B cell (primary cell): ENCODE measurements around the gene TASL. TPM values are rescaled to one million over a fixed set of nuclear protein-coding genes. Genes with fewer than 3 reads are reported as not detected.

Source experiments
- ATAC-seq: fragments of 200-7000 bp; cut with Tn5 transposase; one replicate; pipeline ENCODE4 v1.10.0; 2021; ENCODE audit warnings: low read depth, mild to moderate bottlenecking, moderate number of reproducible peaks, moderate library complexity
- CTCF ChIA-PET: fragments of 350-600 bp; sonication (Branson Sonifier 250); formaldehyde crosslinking; loops from one replicate; lab custom pipeline; 2021; ENCODE audit warnings: antibody characterized with exemption, inconsistent platforms; lab: Charles Lee
- POLR2A ChIA-PET: fragments of 350-600 bp; sonication (Branson Sonifier 250); formaldehyde crosslinking; loops from one replicate; lab custom pipeline; 2021; ENCODE audit warnings: antibody characterized with exemption; lab: Charles Lee
- DNase-seq: peaks from one replicate; pipeline ENCODE4 v3.0.0; 2013
- H2AFZ ChIP-seq: 2 replicates; pipeline ENCODE4 v1.6.1; 2012; ENCODE audit warnings: mild to moderate bottlenecking, low read depth, low read length; ENCODE audit not compliant: insufficient read depth, poor library complexity, severe bottlenecking
- H3K27ac ChIP-seq, 2 donors: 1 replicate in 1 of 2; 2 replicates in 1 of 2; pipeline ENCODE4 v1.5.1; 2012 to 2013; ENCODE audit warnings: low read length in 2 of 2, mild to moderate bottlenecking in 2 of 2, moderate library complexity in 1 of 2
- H3K27me3 ChIP-seq, 4 experiments: fragments of 200-600 bp in 1 of 4; sonication (generic) in 1 of 4; replicated peaks in 1 of 4; 1 replicate in 2 of 4; 2 replicates in 2 of 4; pipeline versions ENCODE4 v1.6.1 to v1.7.0; 2013 to 2016; ENCODE audit warnings: low read length in 3 of 4, mild to moderate bottlenecking in 2 of 4, mixed read lengths in 1 of 4, moderate library complexity in 1 of 4; ENCODE audit not compliant: insufficient read depth in 4 of 4, control insufficient read depth in 3 of 4; ENCODE audit errors: control extremely low read depth in 1 of 4
- H3K36me3 ChIP-seq, 2 experiments: replicated peaks in 1 of 2; 1 replicate in 1 of 2; 2 replicates in 1 of 2; pipeline versions ENCODE4 v1.6.1 to v1.7.1; 2013; ENCODE audit warnings: low read length in 1 of 2; ENCODE audit not compliant: insufficient read depth in 2 of 2, control insufficient read depth in 1 of 2; ENCODE audit errors: control extremely low read depth in 1 of 2, extremely low read depth in 1 of 2
- H3K4me1 ChIP-seq, 2 donors: fragments of 200-600 bp in 1 of 2; sonication (generic) in 1 of 2; 1 replicate in 1 of 2; 2 replicates in 1 of 2; pipeline versions ENCODE4 v1.5.1 to v1.6.1; 2013 to 2017; ENCODE audit warnings: low read length in 2 of 2; ENCODE audit not compliant: control insufficient read depth in 2 of 2, insufficient read depth in 2 of 2
- H3K4me2 ChIP-seq: replicated peaks from 2 replicates; pipeline ENCODE3; 2012; ENCODE audit warnings: mild to moderate bottlenecking, low read depth, low read length; ENCODE audit not compliant: poor library complexity, severe bottlenecking
- H3K4me3 ChIP-seq, 5 experiments: fragments of 200-600 bp in 1 of 5; sonication (generic) in 1 of 5; 1 replicate in 3 of 5; 2 replicates in 2 of 5; pipeline versions ENCODE4 v1.5.1 to v1.7.0; 2011 to 2016; ENCODE audit warnings: low read length in 4 of 5, mild to moderate bottlenecking in 4 of 5, low read depth in 2 of 5, control low read depth in 1 of 5, moderate library complexity in 1 of 5; ENCODE audit not compliant: insufficient read depth in 1 of 5; ENCODE audit errors: control extremely low read depth in 1 of 5, extremely low read depth in 1 of 5
- H3K79me2 ChIP-seq: fragments of 200-600 bp; sonication (generic); one replicate; pipeline ENCODE4 v1.6.0; 2016; ENCODE audit warnings: low read length; ENCODE audit not compliant: control insufficient read depth, insufficient read depth
- H3K9ac ChIP-seq: fragments of 200-600 bp; sonication (generic); 2 replicates; pipeline ENCODE4 v1.6.1; 2017; ENCODE audit warnings: mild to moderate bottlenecking, low read length, moderate library complexity
- H3K9me3 ChIP-seq, 3 donors: one replicate each; pipeline versions ENCODE4 v1.6.1 to v1.7.1; 2013; ENCODE audit warnings: low read length in 2 of 3; ENCODE audit not compliant: control insufficient read depth in 2 of 3, insufficient read depth in 1 of 3; ENCODE audit errors: control extremely low read depth in 1 of 3
- H4K20me1 ChIP-seq: 2 replicates; pipeline ENCODE4 v1.6.0; 2012; ENCODE audit warnings: mild to moderate bottlenecking, low read length; ENCODE audit not compliant: insufficient read depth, control insufficient read depth, poor library complexity, severe bottlenecking
- H3K27ac Mint-ChIP-seq: one replicate; pipeline ENCODE4 v1.8.0; 2021; ENCODE audit warnings: mixed read lengths
- H3K27me3 Mint-ChIP-seq: one replicate; pipeline ENCODE4 v1.8.0; 2021; ENCODE audit warnings: mixed read lengths
- H3K4me1 Mint-ChIP-seq: one replicate; pipeline ENCODE4 v1.8.0; 2021; ENCODE audit warnings: mixed read lengths
- H3K4me3 Mint-ChIP-seq: one replicate; pipeline ENCODE4 v1.8.0; 2021; ENCODE audit warnings: mixed read lengths
- H3K9me3 Mint-ChIP-seq: one replicate; pipeline ENCODE4 v1.8.0; 2022; ENCODE audit warnings: mixed read lengths; ENCODE audit not compliant: insufficient read depth
- CTCF ChIP-seq: fragments of 200-600 bp; IDR thresholded peaks from one replicate; pipeline ENCODE4 v1.8.0; 2022; ENCODE audit warnings: antibody characterized with exemption, mild to moderate bottlenecking
- EZH2 ChIP-seq: IDR thresholded peaks from 2 replicates; pipeline ENCODE4 v1.6.1; 2012; ENCODE audit warnings: borderline replicate concordance, low read depth, mild to moderate bottlenecking, moderate library complexity, low read length; ENCODE audit not compliant: insufficient read depth, poor library complexity, severe bottlenecking
- WGBS: methylation state at CpG from one replicate; pipeline ENCODE4 v1.1.5; 2013; ENCODE audit warnings: missing lambda C conversion rate; ENCODE audit not compliant: insufficient coverage; 5-methylcytosine and 5-hydroxymethylcytosine counted together
- intact Hi-C: fragments of 100-400 bp; cut with micrococcal nuclease; formaldehyde crosslinking; loops from one replicate; pipeline ENCODE4 v1.10.0; 2022
- polyA plus RNA-seq: library from polyadenylated mRNA; depleted of rRNA; stranded (reverse); fragments of >200 nt; gene quantifications from 2 replicates; pipeline ENCODE4 v1.2.3, GENCODE V29; 2012
- total RNA-seq, 2 donors: library from RNA; stranded (reverse); fragments of 120-200 nt in 1 of 2; gene quantifications; 1 replicate in 1 of 2; 2 replicates in 1 of 2; pipeline versions ENCODE4 v1.2.3 to v1.2.4, GENCODE V29; 2013 to 2022

Gene TASL
- total and polyA plus RNA-seq, 2 donors (not counting 1 experiment from before 2014, with no cell fraction given) = 15.7 to 25.4 TPM

GRCh38 chrX:30620125-30620524 lies 42.6 kb upstream of the TASL start:
- H3K79me2 ChIP-seq = no peaks in the 10 kb centered on the region
- Mint-ChIP-seq H3K9me3 (no peaks in the 10 kb centered on the region), H3K27me3 (no peaks in the 10 kb centered on the region), H3K4me3 (no peak overlapping the region), H3K4me1 (peaks cover 2% of the 10 kb centered on the region), H3K27ac (no peak overlapping the region)
- no peak overlapping the region for H2AFZ ChIP-seq
- H3K4me3 ChIP-seq = no peak overlapping the region
- peaks cover 0 to 8% (median 6%) of the 10 kb centered on the region in 3 donors for H3K9me3 ChIP-seq
- H3K9ac ChIP-seq = no peak overlapping the region
- no peaks in the 10 kb centered on the region for H3K27me3 ChIP-seq
- H3K4me2 ChIP-seq = no peak overlapping the region
- no peaks in the 10 kb centered on the region for H3K36me3 ChIP-seq
- ATAC-seq (no peak), DNase-seq (no peak)
- POLR2A ChIA-PET = no interaction called here
- H3K4me1 ChIP-seq = no peaks in the 10 kb centered on the region
- H4K20me1 ChIP-seq = no peaks in the 10 kb centered on the region
- no peak for TF ChIP-seq EZH2
- TF ChIP-seq CTCF = no peak
- CTCF ChIA-PET = interaction anchor here (3.5 kb wide), 1 partner anchor 49 kb away, joined by 24 read pairs; no protein-coding TSS in a partner anchor
- intact Hi-C loops = no loop called here
- no CpG with 5 or more reads among the region's 3 CpGs for WGBS
- no peak overlapping the region for H3K27ac ChIP-seq

GRCh38 chrX:30618160-30618765 lies 40.7 kb upstream of the TASL start:
- POLR2A ChIA-PET = no interaction called here
- no peak overlapping the region for H3K9ac ChIP-seq
- TF ChIP-seq CTCF = no peak
- no peak for TF ChIP-seq EZH2
- H3K27ac Mint-ChIP-seq = no peak overlapping the region
- no peaks in the 10 kb centered on the region for H3K4me1 ChIP-seq
- H2AFZ ChIP-seq = no peak overlapping the region
- ATAC-seq (no peak), DNase-seq (no peak)
- no peak overlapping the region for H3K4me3 ChIP-seq
- 100% methylated on average over 2 of the region's 7 CpGs for WGBS
- H3K4me1 Mint-ChIP-seq = peaks cover 2% of the 10 kb centered on the region
- H3K4me2 ChIP-seq = no peak overlapping the region
- H3K79me2 ChIP-seq = no peaks in the 10 kb centered on the region
- no peaks in the 10 kb centered on the region for H3K36me3 ChIP-seq
- H3K27me3 ChIP-seq = no peaks in the 10 kb centered on the region
- CTCF ChIA-PET = interaction anchor here (3.5 kb wide), 1 partner anchor 48 kb away, joined by 24 read pairs; no protein-coding TSS in a partner anchor
- no peak overlapping the region for H3K27ac ChIP-seq
- no peaks in the 10 kb centered on the region for H3K27me3 Mint-ChIP-seq
- intact Hi-C loops = no loop called here
- H3K9me3 Mint-ChIP-seq = no peaks in the 10 kb centered on the region
- peaks cover 0 to 8% (median 6%) of the 10 kb centered on the region in 3 donors for H3K9me3 ChIP-seq
- no peaks in the 10 kb centered on the region for H4K20me1 ChIP-seq
- H3K4me3 Mint-ChIP-seq = no peak overlapping the region
